Thyroid gland (tissue), 4 donors: Measurements from ENCODE around the gene VKORC1L1. TPM values are rescaled to one million over a fixed set of nuclear protein-coding genes. Genes with fewer than 3 reads are reported as not detected.

ENCODE experiments used
- DNase-seq, 2 donors: peaks; one replicate each; pipeline ENCODE4 v3.0.0-alpha.2; 2019
- H3K27ac ChIP-seq, 3 donors: fragments of 200-600 bp; sonication (generic); 1 replicate in 2 of 3; 2 replicates in 1 of 3; pipeline ENCODE4 v1.5.1; 2016 to 2019; ENCODE audit warnings: mild to moderate bottlenecking in 1 of 3, moderate library complexity in 1 of 3
- H3K27me3 ChIP-seq: fragments of 200-600 bp; sonication (generic); one replicate; pipeline ENCODE4 v1.5.1; 2019
- H3K36me3 ChIP-seq, 2 donors: fragments of 200-600 bp; sonication (generic); one replicate each; pipeline ENCODE4 v1.5.1; 2016 to 2019
- H3K4me1 ChIP-seq, 2 donors: fragments of 200-600 bp; sonication (generic); one replicate each; pipeline ENCODE4 v1.5.1; 2017 to 2019
- H3K4me3 ChIP-seq, 3 donors: fragments of 200-600 bp; sonication (generic); replicated peaks in 1 of 3; 1 replicate in 2 of 3; 2 replicates in 1 of 3; pipeline ENCODE4 v1.5.1; 2016; ENCODE audit warnings: mild to moderate bottlenecking in 1 of 3
- H3K9me3 ChIP-seq: fragments of 200-600 bp; sonication (generic); one replicate; pipeline ENCODE4 v1.5.1; 2017
- POLR2A ChIP-seq, 2 donors: fragments of 450-650 bp; IDR thresholded peaks; one replicate each; pipeline ENCODE4 v1.6.1; 2017; ENCODE audit warnings: antibody characterized with exemption in 2 of 2, mild to moderate bottlenecking in 2 of 2, moderate library complexity in 1 of 2
- WGBS, 2 donors: methylation state at CpG; one replicate each; pipeline ENCODE4 v1.1.5; 2017; 5-methylcytosine and 5-hydroxymethylcytosine counted together
- intact Hi-C: fragments of 100-400 bp; cut with DNase I; formaldehyde crosslinking; loops from one replicate; pipeline ENCODE4 v1.15.1; 2023
- total RNA-seq, 4 donors: library from RNA; depleted of rRNA; stranded (reverse); fragments of >200 nt; gene quantifications; one replicate each; pipeline ENCODE4 v1.2.3, GENCODE V29; 2016
- TF ChIP-seq, protein P1 (sequence below), 6 experiments: fragments of 200-600 bp in 3 of 6; fragments of 450-650 bp in 3 of 6; sonication (generic) in 3 of 6; IDR thresholded peaks; one replicate each; pipeline ENCODE4 v1.5.1; 2016 to 2019; ENCODE audit warnings: antibody characterized with exemption in 6 of 6, mild to moderate bottlenecking in 2 of 6, inconsistent platforms in 1 of 6, moderate library complexity in 1 of 6

Gene VKORC1L1
- total RNA-seq, 4 donors from 2014 or later = 13.9 to 21.0 (median 18.2) TPM

DNA sequence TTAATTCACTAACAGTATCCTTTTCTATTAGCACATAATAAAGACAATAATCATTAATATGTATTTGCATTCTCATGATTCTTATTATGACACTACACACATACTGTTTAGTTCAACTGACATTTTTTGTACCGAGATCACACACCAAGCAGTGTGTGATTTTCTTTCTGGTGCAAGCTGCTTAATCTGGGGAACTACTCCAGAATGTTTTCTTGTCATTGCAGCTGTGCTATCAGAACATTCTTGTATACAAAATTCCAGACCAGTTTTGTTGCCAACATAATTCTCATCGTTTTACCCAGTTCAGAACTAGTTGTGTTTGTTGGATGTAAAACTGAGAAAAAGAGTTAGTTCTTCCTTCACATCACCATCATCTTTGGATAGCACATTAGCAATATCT, 37.4 kb downstream of the VKORC1L1 start:
- TF ChIP-seq POLR2A (IDR thresholded peaks at IDR 0.05) = no peak
- TF ChIP-seq, protein P1, sequence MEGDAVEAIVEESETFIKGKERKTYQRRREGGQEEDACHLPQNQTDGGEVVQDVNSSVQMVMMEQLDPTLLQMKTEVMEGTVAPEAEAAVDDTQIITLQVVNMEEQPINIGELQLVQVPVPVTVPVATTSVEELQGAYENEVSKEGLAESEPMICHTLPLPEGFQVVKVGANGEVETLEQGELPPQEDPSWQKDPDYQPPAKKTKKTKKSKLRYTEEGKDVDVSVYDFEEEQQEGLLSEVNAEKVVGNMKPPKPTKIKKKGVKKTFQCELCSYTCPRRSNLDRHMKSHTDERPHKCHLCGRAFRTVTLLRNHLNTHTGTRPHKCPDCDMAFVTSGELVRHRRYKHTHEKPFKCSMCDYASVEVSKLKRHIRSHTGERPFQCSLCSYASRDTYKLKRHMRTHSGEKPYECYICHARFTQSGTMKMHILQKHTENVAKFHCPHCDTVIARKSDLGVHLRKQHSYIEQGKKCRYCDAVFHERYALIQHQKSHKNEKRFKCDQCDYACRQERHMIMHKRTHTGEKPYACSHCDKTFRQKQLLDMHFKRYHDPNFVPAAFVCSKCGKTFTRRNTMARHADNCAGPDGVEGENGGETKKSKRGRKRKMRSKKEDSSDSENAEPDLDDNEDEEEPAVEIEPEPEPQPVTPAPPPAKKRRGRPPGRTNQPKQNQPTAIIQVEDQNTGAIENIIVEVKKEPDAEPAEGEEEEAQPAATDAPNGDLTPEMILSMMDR (IDR thresholded peaks at IDR 0.05) = no peak
- 49 to 55% methylated on average over 2 of the region's 2 CpGs for WGBS, 2 donors
- no peaks in the 10 kb centered on the region for H3K9me3 ChIP-seq

DNA sequence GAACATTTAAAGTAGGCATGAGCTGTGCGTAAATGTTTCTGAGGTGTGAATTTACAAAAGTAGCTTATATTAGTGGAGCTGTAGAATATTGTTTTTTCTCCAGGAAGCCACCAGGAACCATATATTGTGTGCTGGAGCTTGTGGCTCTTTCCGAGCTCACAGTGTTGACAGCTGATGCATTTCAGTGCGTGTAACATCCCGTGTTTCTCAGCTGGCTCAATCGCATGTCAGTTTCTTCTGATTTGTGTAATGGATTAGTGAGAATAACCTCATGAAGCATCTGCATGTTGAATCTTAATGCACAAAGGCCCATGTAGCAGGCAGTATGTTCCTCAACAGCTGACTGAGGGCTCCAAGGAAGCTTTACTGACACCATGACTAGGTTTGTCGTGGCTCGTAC, 39.4 kb downstream of the VKORC1L1 start:
- TF ChIP-seq POLR2A (IDR thresholded peaks at IDR 0.05) = no peak
- TF ChIP-seq, protein P1 (IDR thresholded peaks at IDR 0.05) = no peak
- 96% methylated on average over 7 of the region's 7 CpGs for WGBS, 2 donors
- no peaks in the 10 kb centered on the region for H3K36me3 ChIP-seq
- no peak overlapping the region for H3K27ac ChIP-seq
- no peak for DNase-seq
- H3K9me3 ChIP-seq = no peaks in the 10 kb centered on the region
- H3K4me3 ChIP-seq = no peak overlapping the region
- H3K4me1 ChIP-seq = peaks cover 4 to 8% of the 10 kb centered on the region in 2 donors
- no peaks in the 10 kb centered on the region for H3K27me3 ChIP-seq
- intact Hi-C loops = no loop called here

More for the DNA sequence above, 37.4 kb downstream of the VKORC1L1 start:
- no peak overlapping the region for H3K4me3 ChIP-seq
- H3K27me3 ChIP-seq = no peaks in the 10 kb centered on the region
- H3K4me1 ChIP-seq = peaks cover 4 to 8% of the 10 kb centered on the region in 2 donors
- no peaks in the 10 kb centered on the region for H3K36me3 ChIP-seq
- no peak overlapping the region for H3K27ac ChIP-seq
- no peak for DNase-seq
- intact Hi-C loops = no loop called here

DNA sequence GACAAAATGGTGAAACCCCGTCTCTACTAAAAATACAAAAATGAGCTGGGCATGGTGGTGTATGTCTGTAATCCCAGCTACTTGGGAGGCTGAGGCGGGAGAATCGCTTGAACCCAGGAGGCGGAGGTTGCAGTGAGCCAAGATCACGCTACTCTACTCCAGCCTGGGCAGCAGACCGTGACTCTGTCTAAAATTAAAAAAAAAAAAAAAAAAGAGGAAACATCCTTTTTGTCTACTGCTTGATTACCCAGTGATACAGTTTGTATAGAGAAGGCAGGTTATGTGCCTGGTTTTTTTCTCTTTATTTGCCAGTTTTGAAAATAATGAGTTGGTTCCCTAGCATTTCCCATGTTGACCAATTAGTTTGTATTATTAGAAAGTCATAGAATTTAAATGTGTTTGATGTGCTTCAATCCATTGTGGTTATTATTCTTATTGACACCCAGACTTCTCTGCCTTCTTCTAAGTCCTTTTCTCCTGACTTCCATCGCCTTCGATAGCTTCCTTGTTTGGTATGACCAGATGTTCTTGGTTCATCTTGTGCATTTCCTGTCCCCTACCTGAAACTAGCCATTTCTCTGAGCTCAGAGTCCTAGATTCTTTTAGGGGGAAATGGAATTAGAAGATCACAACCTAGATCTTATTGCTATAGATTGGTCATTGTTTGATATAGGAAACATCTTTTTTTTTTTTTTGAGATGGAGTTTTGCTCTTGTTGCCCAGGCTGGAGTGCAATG, 43.2 kb downstream of the VKORC1L1 start:
- H3K9me3 ChIP-seq = no peaks in the 10 kb centered on the region
- H3K4me1 ChIP-seq = peaks cover 0 to 3% of the 10 kb centered on the region in 2 donors
- 91 to 92% methylated on average over 8 of the region's 8 CpGs for WGBS, 2 donors
- TF ChIP-seq, protein P1 (IDR thresholded peaks at IDR 0.05) = no peak
- TF ChIP-seq POLR2A (IDR thresholded peaks at IDR 0.05) = no peak
- DNase-seq = no peak
- no peaks in the 10 kb centered on the region for H3K27me3 ChIP-seq
- H3K27ac ChIP-seq = no peak overlapping the region
- no peaks in the 10 kb centered on the region for H3K36me3 ChIP-seq
- intact Hi-C loops = no loop called here
- H3K4me3 ChIP-seq = no peak overlapping the region

DNA sequence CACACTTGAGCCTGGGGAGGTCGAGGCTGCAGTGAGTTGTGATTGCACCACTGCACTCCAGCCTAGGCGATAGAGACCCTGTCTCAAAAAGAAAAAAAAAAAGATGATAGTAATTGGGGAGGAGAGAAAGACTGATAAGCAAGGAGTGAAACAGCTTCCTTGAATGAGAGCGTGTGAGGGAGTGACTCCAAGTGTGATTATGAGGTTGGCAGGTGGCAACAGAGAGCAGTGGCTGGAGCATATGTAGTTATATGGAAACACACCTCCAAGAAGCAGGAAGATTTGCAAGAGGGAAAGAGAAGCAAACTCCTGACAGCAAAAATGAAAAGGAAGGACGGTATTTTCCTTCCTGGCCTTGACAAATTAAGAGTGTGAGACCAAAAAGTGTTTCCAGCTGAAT, 50.4 kb downstream of the VKORC1L1 start:
- H3K4me1 ChIP-seq = no peaks in the 10 kb centered on the region
- H3K27ac ChIP-seq = no peak overlapping the region
- H3K9me3 ChIP-seq = no peaks in the 10 kb centered on the region
- 93 to 97% methylated on average over 4 of the region's 4 CpGs for WGBS, 2 donors
- intact Hi-C loops = no loop called here
- H3K36me3 ChIP-seq = no peaks in the 10 kb centered on the region
- H3K4me3 ChIP-seq = no peak overlapping the region
- TF ChIP-seq, protein P1 (IDR thresholded peaks at IDR 0.05) = no peak
- TF ChIP-seq POLR2A (IDR thresholded peaks at IDR 0.05) = no peak
- no peak for DNase-seq
- H3K27me3 ChIP-seq = no peaks in the 10 kb centered on the region

DNA sequence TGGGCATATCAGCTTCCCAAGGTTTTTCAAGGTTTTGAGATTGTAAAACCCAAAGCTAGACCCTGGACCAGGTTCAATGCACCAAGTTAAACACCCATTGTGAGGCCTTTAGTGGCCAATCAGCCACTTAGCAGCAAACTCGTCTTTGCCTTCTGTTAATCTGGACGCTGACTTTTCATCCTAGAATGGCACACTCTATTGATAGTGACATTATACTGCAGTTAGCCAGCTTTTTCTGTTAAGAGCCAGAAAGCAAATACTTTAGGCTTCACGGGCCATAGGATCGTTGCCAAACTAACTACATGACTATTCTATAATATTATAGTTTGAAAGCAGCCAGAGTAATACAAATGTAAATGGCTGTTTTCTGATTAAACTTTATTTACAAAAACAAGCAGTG, 51.3 kb downstream of the VKORC1L1 start:
- H3K36me3 ChIP-seq = no peaks in the 10 kb centered on the region
- H3K4me1 ChIP-seq = no peaks in the 10 kb centered on the region
- no peaks in the 10 kb centered on the region for H3K27me3 ChIP-seq
- TF ChIP-seq, protein P1 (IDR thresholded peaks at IDR 0.05) = no peak
- TF ChIP-seq POLR2A (IDR thresholded peaks at IDR 0.05) = no peak
- no peaks in the 10 kb centered on the region for H3K9me3 ChIP-seq
- H3K27ac ChIP-seq = no peak overlapping the region
- H3K4me3 ChIP-seq = no peak overlapping the region
- DNase-seq = no peak
- intact Hi-C loops = no loop called here
- WGBS, 2 donors = 76 to 86% methylated on average over 4 of the region's 4 CpGs
